IPS DF 19.7 (cell line): Measurements from ENCODE around the gene PBRM1.

Experiments used
- DNase-seq: peaks from one replicate; pipeline ENCODE4 v3.0.0-alpha.2; 2013; ENCODE audit warnings: low read depth, low spot score

PBRM1 gene

GRCh38 chr3:52670621-52671521 lies 14.8 kb downstream of the PBRM1 start:
- DNase-seq, result no peak

- no peak for DNase-seq
Measured at GRCh38 chr3:52663098-52663497, 22.6 kb downstream of the PBRM1 start.

- no peak for DNase-seq
Measured at GRCh38 chr3:52660046-52660445, 25.7 kb downstream of the PBRM1 start.

- no peak for DNase-seq
Measured at GRCh38 chr3:52655895-52656294, 29.8 kb downstream of the PBRM1 start.

- no peak for DNase-seq
Measured at GRCh38 chr3:52651592-52651991, 34.1 kb downstream of the PBRM1 start.

GRCh38 chr3:52650439-52650838 lies 35.3 kb downstream of the PBRM1 start:
- no peak for DNase-seq

- no peak for DNase-seq
Measured at GRCh38 chr3:52649461-52650210, 36.1 kb downstream of the PBRM1 start.

GRCh38 chr3:52645549-52645948 lies 40.2 kb downstream of the PBRM1 start:
- DNase-seq, result no peak

GRCh38 chr3:52636673-52637072 lies 49.0 kb downstream of the PBRM1 start:
- no peak for DNase-seq

GRCh38 chr3:52633786-52634185 lies 51.9 kb downstream of the PBRM1 start:
- DNase-seq, result no peak

- DNase-seq, result no peak
Measured at GRCh38 chr3:52625041-52625440, 60.7 kb downstream of the PBRM1 start.

- DNase-seq, result no peak
Measured at GRCh38 chr3:52623234-52623792, 62.4 kb downstream of the PBRM1 start.

GRCh38 chr3:52620580-52620979 lies 65.1 kb downstream of the PBRM1 start:
- DNase-seq, result no peak

GRCh38 chr3:52615166-52615565 lies 70.5 kb downstream of the PBRM1 start:
- DNase-seq, result no peak

- no peak for DNase-seq
Measured at GRCh38 chr3:52614689-52615088, 71.0 kb downstream of the PBRM1 start.

- no peak for DNase-seq
Measured at GRCh38 chr3:52609316-52609815, 76.3 kb downstream of the PBRM1 start.

GRCh38 chr3:52608337-52608736 lies 77.4 kb downstream of the PBRM1 start:
- no peak for DNase-seq

GRCh38 chr3:52606373-52607085 lies 79.2 kb downstream of the PBRM1 start:
- DNase-seq, result no peak

GRCh38 chr3:52600258-52600657 lies 85.5 kb downstream of the PBRM1 start:
- DNase-seq, result no peak

GRCh38 chr3:52596658-52597265 lies 89.0 kb downstream of the PBRM1 start:
- no peak for DNase-seq

- no peak for DNase-seq
Measured at GRCh38 chr3:52593103-52593502, 92.6 kb downstream of the PBRM1 start.
